ENCODE measurements around the gene ZCCHC4. TPM values are rescaled to one million over a fixed set of nuclear protein-coding genes. Genes with fewer than 3 reads are reported as not detected.

ZCCHC4 gene
- total RNA-seq, 1 experiment from 2014 or later: 12.3 TPM

GRCh38 chr4:25312496-25313200 lies at the start of gene ZCCHC4 (continued):
- TF ChIP-seq TCF7L2 (IDR thresholded peaks at IDR 0.05; ENCODE audit: borderline replicate concordance, extremely low read depth, insufficient read depth, insufficient read length) (no peak), SP1 (IDR thresholded peaks at IDR 0.05; ENCODE audit: low read depth) (peak; percentile 82), ATF3 (IDR thresholded peaks at IDR 0.05) (no peak), REST (IDR thresholded peaks at IDR 0.05; ENCODE audit: low read depth) (no peak)

GRCh38 chr4:25271866-25272265 lies 40.7 kb upstream of the ZCCHC4 start:
- Histone ChIP-seq H3K27ac (ENCODE audit: low read depth, low read length) (no peak overlapping the region), H3K4me1 (ENCODE audit: control insufficient read depth in 1 of 2, insufficient read depth in 2 of 2, low read length in 2 of 2) (no peaks in the 10 kb centered on the region), H3K4me3 (replicated peaks in 1 of 2; ENCODE audit: low read depth in 1 of 2, low read length in 2 of 2) (no peak overlapping the region), H3K9me2 (ENCODE audit: insufficient read depth) (no peaks in the 10 kb centered on the region), H3K79me2 (ENCODE audit: insufficient read depth, low read length) (no peaks in the 10 kb centered on the region), H2AFZ (ENCODE audit: low read depth, low read length, poor library complexity, severe bottlenecking) (no peak overlapping the region), H3K27me3 (ENCODE audit: insufficient read depth, low read length) (no peaks in the 10 kb centered on the region), H3K9ac (ENCODE audit: low read length) (no peak overlapping the region), H3K4me2 (ENCODE audit: low read length) (no peak overlapping the region), H3K9me3 (ENCODE audit: control insufficient read depth in 1 of 2, insufficient read depth in 1 of 2, low read depth in 1 of 2, low read length in 2 of 2) (no peaks in the 10 kb centered on the region), H3K36me3 (ENCODE audit: control insufficient read depth in 1 of 2, insufficient read depth in 2 of 2, low read length in 2 of 2) (no peaks in the 10 kb centered on the region), H4K20me1 (ENCODE audit: insufficient read depth) (no peaks in the 10 kb centered on the region)
- ChIA-PET POLR2A (no interaction called here), CTCF (interaction anchor here (1.5 kb wide), 1 partner anchor 41 kb away, joined by 5 read pairs; the partner anchor contains the start of gene ZCCHC4), RAD21 (ENCODE audit: low non-redundant PET in 1 of 2, low total read pairs in 2 of 2, uncharacterized antibody in 2 of 2, unreplicated experiment in 2 of 2) (no interaction called here)
- BruUV-seq (replicated peaks): no TSS peak
- DNase-seq (ENCODE audit: low read depth, low spot score) (no peak), ATAC-seq (no peak)
- intact Hi-C loops (cut with micrococcal nuclease): no loop called here
- TF ChIP-seq TCF7L2 (IDR thresholded peaks at IDR 0.05; ENCODE audit: borderline replicate concordance, extremely low read depth, insufficient read depth, insufficient read length) (no peak), CEBPB (IDR thresholded peaks at IDR 0.05; ENCODE audit: low read depth) (no peak), ZNF274 (IDR thresholded peaks at IDR 0.05; ENCODE audit: low read depth, low read length) (no peak), ZBTB33 (IDR thresholded peaks at IDR 0.05; ENCODE audit: extremely low read depth, insufficient replicate concordance, low read length) (no peak), EZH2 (IDR thresholded peaks at IDR 0.05) (no peak), CTCF (IDR thresholded peaks at IDR 0.05 in 2 of 3, conservative IDR thresholded peaks at IDR 0.05 in 1 of 3; ENCODE audit: borderline replicate concordance in 1 of 3, insufficient read depth in 1 of 3, low read depth in 2 of 3, low read length in 2 of 3) (no peak), REST (IDR thresholded peaks at IDR 0.05; ENCODE audit: low read depth) (no peak), EZH2phosphoT487 (IDR thresholded peaks at IDR 0.05; ENCODE audit: borderline replicate concordance) (no peak)
